PC-9 (cell line): Measurements from ENCODE around the gene PTGER3.

ENCODE experiments used
- CTCF ChIP-seq: fragments of 200-600 bp; sonication (generic); conservative IDR thresholded peaks from 2 replicates; pipeline ENCODE4 v1.6.1; 2017; ENCODE audit warnings: mixed run types, antibody characterized with exemption, mild to moderate bottlenecking, moderate library complexity
- EZH2 ChIP-seq: fragments of 200-600 bp; sonication (generic); IDR thresholded peaks from 2 replicates; pipeline ENCODE4 v1.8.0; 2017; ENCODE audit warnings: antibody characterized with exemption, low read depth

DNA sequence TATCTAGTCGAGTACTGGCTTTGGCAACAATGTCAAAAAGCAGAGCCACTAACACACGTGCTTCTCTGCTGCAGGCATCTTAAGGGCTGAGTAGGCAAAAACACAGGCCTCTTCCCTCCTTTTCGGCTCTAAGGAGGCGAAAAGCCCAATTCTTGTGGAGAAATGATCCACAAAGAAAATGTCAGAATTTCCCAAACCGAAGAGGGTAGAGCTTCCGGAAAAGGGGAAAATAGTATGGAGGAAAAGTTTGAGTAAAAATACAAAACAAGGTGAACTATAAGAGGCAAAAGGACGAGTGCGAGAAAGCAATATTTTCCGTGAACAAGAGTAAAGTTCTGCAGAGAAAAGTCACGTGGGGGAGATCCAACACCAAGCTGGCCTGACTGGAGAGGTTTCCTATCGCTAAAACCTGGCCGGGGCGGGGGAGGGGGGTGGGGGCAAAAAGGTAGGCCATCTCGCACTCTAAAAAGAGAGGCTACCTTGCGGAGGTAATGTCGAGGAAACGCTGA lies 32.7 kb upstream of the PTGER3 start:
- TF ChIP-seq CTCF (no peak), EZH2 (no peak)
